NAMALWA (cell line): ENCODE measurements around the gene THRA.

Experiments used
- DNase-seq: peaks from one replicate; pipeline ENCODE4 v3.0.0-alpha.2; 2015; ENCODE audit warnings: low spot score

THRA gene

DNA sequence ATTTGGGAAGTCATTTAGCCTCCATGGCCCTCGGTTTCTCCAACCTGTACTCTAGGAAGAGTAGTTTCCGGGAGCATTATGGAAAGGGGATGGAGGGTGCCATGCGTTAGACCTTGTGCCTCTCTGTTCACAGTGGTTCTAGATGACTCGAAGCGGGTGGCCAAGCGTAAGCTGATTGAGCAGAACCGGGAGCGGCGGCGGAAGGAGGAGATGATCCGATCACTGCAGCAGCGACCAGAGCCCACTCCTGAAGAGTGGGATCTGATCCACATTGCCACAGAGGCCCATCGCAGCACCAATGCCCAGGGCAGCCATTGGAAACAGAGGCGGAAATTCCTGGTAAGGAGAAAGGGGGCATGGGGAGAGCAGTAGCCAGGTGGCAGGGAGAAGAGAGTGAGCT is 21.7 kb downstream of the THRA start:
- DNase-seq, result no peak

DNA sequence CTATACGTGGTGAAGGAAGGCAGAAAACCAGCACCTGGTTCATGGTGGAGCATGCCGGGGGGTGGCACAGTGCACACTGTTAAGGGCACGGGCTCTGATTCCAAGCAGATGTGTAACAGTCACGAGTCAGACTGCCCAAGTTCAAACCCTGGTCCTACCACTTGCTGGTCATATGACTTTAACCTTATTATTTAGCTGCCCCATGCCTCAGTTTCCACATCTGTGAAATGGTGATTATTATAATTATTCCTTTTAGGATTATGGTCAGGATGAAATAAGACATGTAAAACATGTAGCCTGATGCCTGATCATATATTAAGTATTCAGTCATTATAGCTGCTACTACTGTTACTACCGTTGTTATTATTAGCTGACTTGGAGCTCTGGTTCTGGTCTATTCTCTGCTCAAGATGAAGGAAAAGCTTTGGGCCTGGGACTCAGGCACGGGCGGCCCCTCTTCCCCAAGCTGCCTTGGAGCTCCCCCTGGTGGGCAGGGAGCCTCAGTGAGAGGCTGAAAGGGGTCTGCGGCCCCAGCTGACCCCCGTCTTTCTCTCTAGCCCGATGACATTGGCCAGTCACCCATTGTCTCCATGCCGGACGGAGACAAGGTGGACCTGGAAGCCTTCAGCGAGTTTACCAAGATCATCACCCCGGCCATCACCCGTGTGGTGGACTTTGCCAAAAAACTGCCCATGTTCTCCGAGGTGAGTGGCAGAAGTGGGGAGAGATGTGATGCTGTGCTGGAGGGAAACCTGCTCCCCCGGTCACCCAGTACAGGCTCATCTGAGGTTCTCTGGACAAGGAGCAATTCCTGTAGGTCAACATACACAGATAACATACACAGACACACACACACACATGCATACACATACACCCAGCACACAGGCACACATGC is 23.6 kb downstream of the THRA start:
- DNase-seq, result peak; percentile 78

- DNase-seq, result no peak
These were observed 24.5 kb downstream of the THRA start for GRCh38 chr17:40087049-40087794.

GRCh38 chr17:40087903-40088718 is 25.3 kb downstream of the THRA start:
- no peak for DNase-seq

- DNase-seq, result no peak
These were observed 26.5 kb downstream of the THRA start for GRCh38 chr17:40089077-40089895.

DNA sequence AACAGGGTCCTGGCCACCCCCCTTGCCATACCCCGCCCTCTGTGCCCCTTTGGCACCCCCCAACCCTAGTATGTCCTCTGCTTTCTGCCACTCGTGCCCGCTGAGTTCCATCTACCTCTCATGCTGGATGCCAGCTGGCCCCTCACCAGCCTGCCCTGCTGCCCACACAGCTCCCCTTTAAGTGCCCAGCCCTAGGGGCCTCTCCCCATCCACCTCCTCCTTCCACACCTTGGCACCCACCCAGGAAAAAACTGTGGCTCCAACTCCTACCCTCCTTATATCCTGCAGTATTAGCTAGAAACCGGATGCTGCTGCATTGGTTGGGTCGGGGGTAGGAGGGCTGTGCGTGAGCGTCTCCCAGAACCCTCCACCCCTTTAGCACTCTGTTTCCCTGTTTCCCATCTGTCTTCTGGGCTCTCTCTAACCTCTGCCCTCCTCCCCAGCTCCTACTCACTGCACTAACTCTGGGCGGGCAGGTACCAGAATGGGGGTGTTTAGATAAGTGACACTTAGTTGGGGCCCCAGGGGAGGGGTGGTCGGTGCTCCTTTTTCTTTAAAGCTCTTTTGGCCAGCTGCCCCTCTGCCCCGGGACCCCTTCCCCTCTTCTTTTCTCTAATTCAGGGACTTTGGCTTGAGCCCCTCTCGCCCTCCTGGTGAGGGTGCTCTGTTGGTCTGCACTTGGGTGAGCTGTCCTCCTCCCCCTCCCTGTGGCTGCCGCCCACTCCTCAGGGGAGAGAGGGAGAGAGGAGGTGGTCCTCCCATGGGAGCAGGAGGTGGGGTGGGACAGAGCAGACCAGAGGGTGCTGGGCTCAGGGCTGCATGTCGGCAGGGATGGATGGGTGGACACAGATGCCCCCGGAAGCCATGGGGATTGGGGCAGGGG is 27.7 kb downstream of the THRA start:
- DNase-seq, result no peak

DNA sequence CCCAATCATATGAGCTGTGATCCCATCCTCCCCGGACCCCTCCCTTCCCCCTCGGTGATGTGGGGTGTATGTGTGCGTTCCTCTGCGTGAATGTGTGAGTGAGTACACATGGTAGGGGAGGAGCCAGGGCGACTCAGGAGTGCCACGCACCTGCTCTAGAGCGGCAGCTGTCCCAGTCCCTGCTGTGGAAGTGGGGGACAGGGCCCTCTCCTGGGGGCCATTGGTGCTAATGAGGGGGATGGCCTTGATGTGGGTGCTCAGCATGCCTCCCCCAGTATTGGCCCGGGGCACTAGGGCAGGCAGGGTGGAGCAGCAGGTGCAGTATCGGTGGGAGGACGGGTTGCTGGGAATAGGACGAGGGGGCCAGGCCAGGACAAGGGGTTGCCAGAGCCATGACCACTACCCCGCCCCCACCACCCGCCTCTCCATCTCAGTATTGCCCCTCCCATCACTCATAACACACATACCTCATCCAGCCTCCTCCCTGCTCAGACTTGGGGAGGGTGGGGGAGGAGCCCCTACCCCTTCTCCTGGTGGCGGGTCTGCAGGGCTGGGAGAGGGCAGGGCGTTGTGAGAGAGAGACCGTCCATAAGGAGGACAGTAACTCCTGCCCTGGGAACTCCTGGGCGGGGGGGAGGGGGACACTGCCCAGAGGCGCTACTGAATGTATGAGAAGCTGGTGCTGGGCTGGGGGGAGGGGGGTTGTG is 29.1 kb downstream of the THRA start:
- DNase-seq, result no peak

- DNase-seq, result no peak
These were observed 29.8 kb downstream of the THRA start for GRCh38 chr17:40092581-40092980.

DNA sequence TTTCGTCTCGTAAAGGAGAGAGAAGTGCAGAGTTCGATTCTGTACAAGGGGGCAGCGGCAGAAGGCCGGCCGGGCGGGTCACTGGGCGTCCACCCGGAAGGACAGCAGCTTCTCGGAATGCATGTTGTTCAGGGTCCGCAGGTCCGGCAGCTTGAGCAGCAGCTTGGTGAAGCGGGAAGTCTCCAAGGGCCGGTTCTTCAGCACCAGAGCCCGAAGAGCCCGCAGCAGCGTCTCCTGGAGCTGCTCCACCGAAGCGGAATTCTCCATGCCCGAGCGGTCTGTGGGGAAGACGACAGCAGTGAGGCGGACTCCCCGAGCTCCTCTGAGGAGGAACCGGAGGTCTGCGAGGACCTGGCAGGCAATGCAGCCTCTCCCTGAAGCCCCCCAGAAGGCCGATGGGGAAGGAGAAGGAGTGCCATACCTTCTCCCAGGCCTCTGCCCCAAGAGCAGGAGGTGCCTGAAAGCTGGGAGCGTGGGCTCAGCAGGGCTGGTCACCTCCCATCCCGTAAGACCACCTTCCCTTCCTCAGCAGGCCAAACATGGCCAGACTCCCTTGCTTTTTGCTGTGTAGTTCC is 30.3 kb downstream of the THRA start:
- DNase-seq, result no peak

GRCh38 chr17:40093580-40094201 is 30.9 kb downstream of the THRA start:
- no peak for DNase-seq

GRCh38 chr17:40094874-40095273 is 32.1 kb downstream of the THRA start:
- no peak for DNase-seq

DNA sequence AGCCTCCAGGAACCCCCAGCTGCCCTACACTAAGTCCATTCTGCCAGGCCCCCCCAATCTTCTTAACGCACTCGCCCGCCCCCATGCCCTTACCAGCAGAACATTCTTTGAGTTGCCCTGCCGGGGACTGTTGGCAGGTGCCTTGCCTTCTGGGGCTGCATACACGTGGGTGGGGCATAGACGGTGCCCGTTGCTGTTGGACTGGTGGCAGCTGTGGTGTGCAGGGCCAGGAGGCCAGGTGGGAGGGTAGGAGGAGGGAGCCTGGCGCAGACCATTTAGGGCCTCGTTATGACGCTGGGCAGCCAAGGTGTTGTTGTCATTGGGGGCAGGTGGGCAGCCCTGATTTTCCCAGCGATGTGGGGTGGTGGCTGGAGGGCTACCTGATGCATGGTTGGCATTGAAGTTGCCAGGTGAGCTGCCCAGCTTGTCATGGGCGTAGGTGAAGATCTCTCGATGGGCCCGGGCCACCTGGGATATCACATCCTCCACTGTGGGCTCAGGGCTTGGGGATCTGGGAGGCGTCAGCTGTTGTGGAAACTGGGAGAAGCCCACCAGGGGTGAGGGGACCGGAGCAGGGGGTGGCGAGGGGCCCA is 32.7 kb downstream of the THRA start:
- DNase-seq, result no peak

DNA sequence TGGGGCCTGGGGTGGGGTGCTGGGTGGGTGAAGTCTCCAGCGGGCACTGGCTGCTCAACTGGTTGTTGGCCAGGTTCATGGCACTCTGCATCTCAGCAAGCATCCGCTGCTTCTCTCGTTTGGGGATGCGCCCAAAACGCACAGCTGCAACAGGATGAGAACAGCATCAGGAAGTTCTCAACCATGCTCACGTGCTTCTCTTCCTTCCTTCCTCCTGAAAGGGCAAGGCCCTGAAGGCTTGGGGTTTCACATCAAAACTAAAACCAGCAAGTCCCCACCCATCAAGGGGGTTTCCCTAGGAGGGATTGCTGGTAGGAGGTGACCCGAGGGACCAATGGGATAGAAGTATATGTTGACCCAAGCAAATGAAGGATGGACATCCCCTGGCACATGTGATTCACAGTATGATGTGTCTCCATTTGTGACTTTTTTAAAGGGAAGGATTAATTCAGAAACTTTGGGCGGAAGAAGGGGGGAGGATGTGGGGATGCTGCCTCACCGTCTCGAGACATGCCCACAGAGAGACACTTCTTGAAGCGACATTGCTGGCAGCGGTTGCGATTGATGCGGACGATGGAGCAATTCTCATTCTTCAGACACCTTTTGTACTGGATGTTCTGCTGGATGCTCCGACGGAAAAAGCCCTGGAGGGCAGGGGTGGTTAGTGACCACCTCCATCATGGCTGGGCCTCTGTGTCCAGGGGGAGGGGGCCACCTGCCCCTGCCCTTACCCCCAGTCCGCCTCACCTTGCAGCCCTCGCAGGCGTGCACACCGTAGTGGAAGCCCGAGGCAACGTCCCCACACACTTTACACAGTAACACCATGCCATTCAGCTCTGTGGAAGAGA is 33.4 kb downstream of the THRA start:
- DNase-seq, result peak; percentile 63

DNA sequence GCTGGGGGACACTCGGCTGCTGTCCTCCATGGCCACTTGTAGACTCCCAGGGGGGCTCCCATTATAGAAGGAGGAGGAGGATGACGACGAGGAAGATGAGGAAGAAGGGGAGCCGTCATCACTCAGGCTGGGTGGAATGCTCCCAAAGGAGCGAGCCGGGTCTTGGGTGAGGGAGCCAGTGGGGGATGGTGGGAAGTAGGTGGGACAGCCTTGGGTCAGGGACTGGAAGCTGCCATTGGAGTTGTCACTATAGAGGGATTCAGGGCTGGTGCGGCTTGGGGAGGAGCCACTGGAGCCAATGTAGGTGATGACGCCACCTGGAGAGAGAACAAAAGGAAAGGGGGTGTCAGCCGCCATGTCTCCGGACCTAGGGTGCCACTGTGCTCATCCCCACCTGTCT is 34.3 kb downstream of the THRA start:
- DNase-seq, result no peak

DNA sequence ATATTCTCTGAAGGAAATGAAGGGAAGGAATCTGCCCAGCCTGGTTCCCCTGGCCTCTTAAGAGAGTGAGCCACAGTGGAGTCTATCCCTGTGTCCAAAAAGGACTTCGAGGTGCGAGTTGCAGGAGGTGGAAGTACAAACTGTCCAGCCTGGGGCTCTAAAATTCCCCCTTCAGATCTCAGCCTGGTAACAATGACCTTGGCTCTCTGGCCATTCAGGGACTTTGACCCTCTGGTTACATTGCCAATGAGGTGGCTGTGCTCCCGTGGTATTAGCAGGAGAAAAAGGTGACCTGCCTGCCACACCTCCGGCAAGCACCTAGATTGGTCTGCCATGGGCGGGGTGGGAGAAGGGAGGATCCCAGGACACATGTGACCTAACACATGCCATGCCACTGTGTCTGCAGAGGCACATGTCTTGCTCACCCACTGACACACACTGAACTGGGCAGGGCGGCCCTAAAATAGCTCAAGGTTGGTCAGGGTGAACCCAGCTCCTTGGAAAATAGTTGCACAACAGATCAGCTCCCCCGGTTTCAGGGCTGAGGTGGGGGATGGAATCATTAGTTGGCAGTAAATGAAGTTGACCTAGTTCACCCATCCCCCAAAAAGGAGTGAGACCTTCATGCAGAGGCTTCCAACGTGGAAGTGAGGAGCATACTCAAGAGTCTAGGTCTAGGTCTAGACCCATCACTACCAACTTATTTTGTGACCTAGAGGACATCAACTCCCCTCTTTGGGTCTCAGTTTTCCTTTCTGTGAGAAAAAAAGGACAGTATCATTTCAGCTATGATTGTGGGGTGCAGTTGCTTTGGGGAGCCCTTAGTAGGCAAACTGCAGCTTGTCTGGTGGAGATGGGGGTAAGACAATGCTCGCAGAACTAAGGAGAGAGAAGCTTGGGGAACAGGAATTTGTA is 35.4 kb downstream of the THRA start:
- DNase-seq, result no peak

DNA sequence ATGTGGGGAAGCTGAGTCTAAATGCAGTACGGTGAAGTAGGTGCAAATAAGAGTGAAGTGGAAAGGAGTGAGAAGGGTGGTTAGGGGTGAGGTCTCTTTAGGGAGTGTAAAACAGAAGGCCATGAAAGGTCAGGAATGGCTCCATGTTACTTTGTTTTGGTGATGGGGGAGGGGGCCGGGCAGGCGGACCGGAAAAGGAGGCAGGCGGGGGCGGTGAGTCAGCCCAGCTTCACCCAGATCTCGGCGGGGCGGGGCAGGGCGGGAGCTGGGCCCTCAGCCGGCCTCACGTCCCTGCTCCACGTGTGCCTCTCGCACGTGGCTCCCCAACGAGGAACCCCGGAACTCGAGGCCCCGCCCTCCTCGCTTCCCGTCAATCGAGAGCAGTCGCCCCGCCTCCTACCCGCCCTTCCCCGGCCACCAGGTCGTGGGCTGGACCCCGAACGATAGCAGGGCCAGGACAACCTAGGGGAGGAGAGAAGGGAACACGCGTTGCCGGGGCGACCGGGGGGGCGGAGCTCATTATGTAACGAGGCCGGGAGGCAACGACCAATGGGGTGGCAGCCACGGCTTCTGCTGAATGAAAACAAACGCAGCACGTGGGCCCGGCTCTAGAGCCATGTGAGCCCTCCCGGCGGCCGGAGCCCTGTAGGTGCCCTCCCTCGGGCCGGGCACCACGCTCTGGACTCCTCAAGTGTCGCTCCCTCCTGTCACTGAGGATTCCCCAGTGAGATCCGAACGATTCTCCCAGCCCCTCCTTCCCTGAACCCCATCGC is 36.3 kb downstream of the THRA start:
- DNase-seq, result peak; percentile 99
